ENCODE data around the gene PLAGL2. TPM values are rescaled to one million over a fixed set of nuclear protein-coding genes. Genes with fewer than 3 reads are reported as not detected.

The PLAGL2 gene
- total and polyA plus RNA-seq, 9 of the 15 experiments (the other 6 are each of a cell fraction or from before 2014, with no cell fraction given) = 3.1 to 24.3 (median 6.4) TPM

DNA sequence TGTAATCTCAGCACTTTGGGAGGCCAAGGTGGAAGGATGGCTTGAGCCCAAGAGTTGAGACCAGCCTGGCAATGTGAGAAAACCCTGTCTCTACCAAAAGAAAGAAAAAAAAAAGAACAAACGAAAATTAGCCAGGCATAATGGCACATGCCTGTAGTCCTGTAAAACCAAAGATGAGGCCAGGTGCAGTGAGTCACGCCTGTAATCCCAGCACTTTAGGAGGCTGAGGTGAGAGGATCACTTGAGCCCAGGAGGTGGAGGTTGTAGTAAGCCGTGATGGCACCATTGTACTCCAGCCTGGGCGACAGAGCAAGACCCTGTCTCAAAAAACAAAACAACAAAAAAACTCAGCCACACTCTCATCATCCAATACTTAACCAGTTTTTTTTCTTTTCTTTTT is 37.4 kb upstream of the PLAGL2 start:
- in situ Hi-C loops (cut with MboI) (no loop called here), intact Hi-C loops (cut with micrococcal nuclease) (no loop called here)
- H3K79me2 ChIP-seq (ENCODE audit: control insufficient read depth, insufficient read depth, low read length) = no peaks in the 10 kb centered on the region
- ChIA-PET CTCF (ENCODE audit: low intra/inter-chr PET ratio) (no interaction called here), POLR2A (interaction anchor here (0.7 to 1.1 kb wide), 2 partner anchors 8 to 344 kb away, joined by 3 read pairs; no protein-coding TSS in a partner anchor)
- no peaks in the 10 kb centered on the region for H3K36me3 ChIP-seq (ENCODE audit: control insufficient read depth, insufficient read depth, low read length)
- BruUV-seq (replicated peaks) = no TSS peak
- ATAC-seq (no peak), DNase-seq (ENCODE audit: extremely low read depth in 1 of 4, low spot score in 3 of 4) (no peak), FAIRE-seq (no peak)
- H3K4me2 ChIP-seq (ENCODE audit: insufficient read depth, low read length) = no peak overlapping the region
- H3K9ac ChIP-seq (ENCODE audit: insufficient read depth in 1 of 2, low read depth in 2 of 2, low read length in 2 of 2) = no peak overlapping the region
- no peak overlapping the region for H3K27ac ChIP-seq (ENCODE audit: extremely low read depth, low read depth, low read length)
- 8% methylated on average over 4 of the region's 4 CpGs for WGBS (ENCODE audit: insufficient coverage, low coverage, missing lambda C conversion rate)
- TF ChIP-seq MEIS2 (IDR thresholded peaks at IDR 0.05; ENCODE audit: partially characterized antibody) (no peak), RBM15 (IDR thresholded peaks at IDR 0.05; ENCODE audit: insufficient read depth, low read length) (no peak), SRSF7 (optimal IDR thresholded peaks at IDR 0.05; ENCODE audit: low read depth, low read length) (no peak), FUS (optimal IDR thresholded peaks at IDR 0.05; ENCODE audit: low read depth, low read length) (no peak), NFIX (CRISPR knock-in tag; IDR thresholded peaks at IDR 0.05; ENCODE audit: low read depth) (no peak), KDM1A (IDR thresholded peaks at IDR 0.05) (no peak), ZNF384 (IDR thresholded peaks at IDR 0.05; ENCODE audit: low read depth, low read length) (no peak), SMARCE1 (IDR thresholded peaks at IDR 0.05) (no peak), SMARCB1 (IDR thresholded peaks at IDR 0.05; ENCODE audit: insufficient read length, low read depth) (no peak), GTF2F1 (IDR thresholded peaks at IDR 0.05; ENCODE audit: low read depth, low read length) (no peak)
- no peaks in the 10 kb centered on the region for H3K27me3 ChIP-seq (ENCODE audit: control insufficient read depth in 2 of 2, insufficient read depth in 2 of 2, low read length in 2 of 2)
- H4K20me1 ChIP-seq (replicated peaks; ENCODE audit: control insufficient read depth, insufficient read depth, low read length) = no peaks in the 10 kb centered on the region
- no peak overlapping the region for H2AFZ ChIP-seq (ENCODE audit: low read depth, low read length)
- H3K4me1 ChIP-seq (replicated peaks in 1 of 2; ENCODE audit: control insufficient read depth in 2 of 2, insufficient read depth in 2 of 2, low read length in 2 of 2) = no peaks in the 10 kb centered on the region; a peak in 1 of 5 replicates
- no peaks in the 10 kb centered on the region for H3K9me3 ChIP-seq (replicated peaks; ENCODE audit: control insufficient read depth, insufficient read depth, low read depth, low read length)
- H3K9me1 ChIP-seq (ENCODE audit: control insufficient read depth, insufficient read depth, low read length) = no peaks in the 10 kb centered on the region
- no peak overlapping the region for H3K4me3 ChIP-seq
